Naive B cell (primary cell): ENCODE data around the gene GSTT4. TPM values are rescaled to one million over a fixed set of nuclear protein-coding genes. Genes with fewer than 3 reads are reported as not detected.
"Not testable (repeated sequence)": the region's sequence is repeated elsewhere in the genome, so short reads cannot be mapped to it uniquely, and the experiment has no call there.

Experiments
- ATAC-seq, 2 donors: fragments of 150-1000 bp; cut with Tn5 transposase; 2 replicates each; pipeline ENCODE4 v1.10.0; 2021; ENCODE audit warnings: low read depth in 2 of 2, mild to moderate bottlenecking in 2 of 2, moderate library complexity in 2 of 2
- DNase-seq: peaks from one replicate; pipeline ENCODE4 v3.0.0; 2022
- H3K27ac Mint-ChIP-seq, 6 donors: one replicate each; pipeline ENCODE4 v1.8.0; 2020 to 2022; ENCODE audit warnings: mild to moderate bottlenecking in 6 of 6, mixed read lengths in 6 of 6, moderate library complexity in 5 of 6, inconsistent platforms in 2 of 6
- H3K27me3 Mint-ChIP-seq, 3 donors: one replicate each; pipeline ENCODE4 v1.8.0; 2021 to 2022; ENCODE audit warnings: mixed read lengths in 3 of 3, mild to moderate bottlenecking in 1 of 3
- H3K36me3 Mint-ChIP-seq, 2 donors: one replicate each; pipeline ENCODE4 v1.8.0; 2020 to 2022; ENCODE audit warnings: mixed read lengths in 2 of 2, inconsistent platforms in 1 of 2, mild to moderate bottlenecking in 1 of 2
- H3K4me1 Mint-ChIP-seq, 3 donors: one replicate each; pipeline ENCODE4 v1.8.0; 2020 to 2022; ENCODE audit warnings: mixed read lengths in 3 of 3, inconsistent platforms in 1 of 3, mild to moderate bottlenecking in 1 of 3, moderate library complexity in 1 of 3
- H3K4me3 Mint-ChIP-seq, 8 donors: one replicate each; pipeline ENCODE4 v1.8.0; 2020 to 2022; ENCODE audit warnings: mild to moderate bottlenecking in 8 of 8, mixed read lengths in 8 of 8, moderate library complexity in 8 of 8, inconsistent platforms in 2 of 8
- H3K9me3 Mint-ChIP-seq, 7 donors: one replicate each; pipeline ENCODE4 v1.8.0; 2020 to 2022; ENCODE audit warnings: mixed read lengths in 7 of 7, mild to moderate bottlenecking in 5 of 7, inconsistent platforms in 2 of 7, moderate library complexity in 1 of 7
- polyA plus RNA-seq, 6 donors: library from polyadenylated mRNA; unstranded; fragments of 300-500 nt; fragmentation: Illumina TruSeq; gene quantifications; one replicate each; pipeline ENCODE4 v1.2.3, GENCODE V29; 2021; ENCODE audit warnings: low read depth in 6 of 6

Gene GSTT4
- polyA plus RNA-seq, 6 donors from 2014 or later, result not detected

GRCh38 chr22:23997092-23997491, 8.2 kb downstream of the GSTT4 start:
- ATAC-seq, result no peak
- H3K36me3 Mint-ChIP-seq, result no peaks in the 10 kb centered on the region
- no peak overlapping the region for H3K4me3 Mint-ChIP-seq
- DNase-seq, result no peak
- no peaks in the 10 kb centered on the region for H3K9me3 Mint-ChIP-seq
- peak overlapping the region in 1 of 6 donors; percentile 67 for H3K27ac Mint-ChIP-seq
- peaks cover 0 to 5% (median 3%) of the 10 kb centered on the region in 3 donors for H3K4me1 Mint-ChIP-seq
- H3K27me3 Mint-ChIP-seq, result peaks cover 3 to 10% (median 7%) of the 10 kb centered on the region in 3 donors

- H3K4me1 Mint-ChIP-seq, H3K4me3 Mint-ChIP-seq, DNase-seq, H3K36me3 Mint-ChIP-seq, H3K27me3 Mint-ChIP-seq, ATAC-seq, H3K9me3 Mint-ChIP-seq: not testable (repeated sequence)
- H3K27ac Mint-ChIP-seq, result peak overlapping the region in 1 of 6 donors; percentile 83
These were observed 11.6 kb downstream of the GSTT4 start for GRCh38 chr22:23993581-23994177.

DNA sequence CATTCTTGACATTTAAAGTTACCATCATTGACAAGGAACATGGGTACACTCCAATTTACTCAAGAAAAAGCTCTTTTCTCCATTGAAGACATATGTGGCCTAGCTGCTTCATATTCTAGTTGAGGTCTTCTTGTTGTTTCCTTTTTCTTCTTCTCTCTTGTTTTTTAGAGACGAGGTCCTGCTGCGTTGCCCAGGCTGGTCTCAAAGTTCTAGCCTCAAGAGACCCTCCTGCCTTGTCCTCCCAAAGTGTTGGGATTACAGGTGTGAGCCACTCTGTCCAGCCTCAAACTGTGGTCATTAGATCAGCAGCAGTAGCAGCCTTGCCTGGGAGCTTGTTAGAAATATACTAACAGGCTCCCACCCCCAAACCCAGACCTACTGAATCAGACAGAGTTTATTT, 12.2 kb downstream of the GSTT4 start:
- not testable (repeated sequence) for H3K36me3 Mint-ChIP-seq, DNase-seq, H3K27me3 Mint-ChIP-seq, H3K9me3 Mint-ChIP-seq, H3K4me1 Mint-ChIP-seq, ATAC-seq, H3K27ac Mint-ChIP-seq
- H3K4me3 Mint-ChIP-seq, result peak overlapping the region in 1 of 8 donors; percentile 42

GRCh38 chr22:23989583-23990244, 15.5 kb downstream of the GSTT4 start:
- ATAC-seq, H3K4me3 Mint-ChIP-seq, H3K9me3 Mint-ChIP-seq, H3K27me3 Mint-ChIP-seq, DNase-seq, H3K27ac Mint-ChIP-seq, H3K4me1 Mint-ChIP-seq, H3K36me3 Mint-ChIP-seq: not testable (repeated sequence)

GRCh38 chr22:23986538-23987178, 18.6 kb downstream of the GSTT4 start:
- H3K27me3 Mint-ChIP-seq, ATAC-seq, H3K9me3 Mint-ChIP-seq, H3K4me3 Mint-ChIP-seq, H3K36me3 Mint-ChIP-seq, H3K27ac Mint-ChIP-seq, DNase-seq, H3K4me1 Mint-ChIP-seq: not testable (repeated sequence)

DNA sequence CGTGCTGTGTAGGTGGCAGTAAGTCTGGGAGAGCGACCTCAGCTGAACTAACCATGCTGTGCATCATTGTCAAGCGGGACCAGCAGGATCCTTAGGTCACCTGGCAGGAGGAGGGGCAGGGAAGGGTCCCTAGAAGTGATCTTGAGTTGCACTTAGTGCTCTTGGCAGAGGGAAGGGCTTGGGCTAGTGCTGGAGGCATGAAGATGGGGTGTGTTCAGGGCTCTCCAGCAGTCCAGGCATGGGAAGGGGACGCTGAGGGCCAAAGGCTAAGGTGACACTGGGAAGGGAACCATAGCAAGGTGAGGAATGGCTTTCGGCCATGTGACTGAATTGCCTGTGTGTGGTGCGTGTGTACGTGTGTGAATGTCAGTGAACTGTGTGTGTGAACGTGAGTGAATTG, 19.2 kb downstream of the GSTT4 start:
- H3K36me3 Mint-ChIP-seq, H3K9me3 Mint-ChIP-seq, H3K27me3 Mint-ChIP-seq, H3K4me3 Mint-ChIP-seq, H3K4me1 Mint-ChIP-seq, DNase-seq, H3K27ac Mint-ChIP-seq, ATAC-seq: not testable (repeated sequence)

DNA sequence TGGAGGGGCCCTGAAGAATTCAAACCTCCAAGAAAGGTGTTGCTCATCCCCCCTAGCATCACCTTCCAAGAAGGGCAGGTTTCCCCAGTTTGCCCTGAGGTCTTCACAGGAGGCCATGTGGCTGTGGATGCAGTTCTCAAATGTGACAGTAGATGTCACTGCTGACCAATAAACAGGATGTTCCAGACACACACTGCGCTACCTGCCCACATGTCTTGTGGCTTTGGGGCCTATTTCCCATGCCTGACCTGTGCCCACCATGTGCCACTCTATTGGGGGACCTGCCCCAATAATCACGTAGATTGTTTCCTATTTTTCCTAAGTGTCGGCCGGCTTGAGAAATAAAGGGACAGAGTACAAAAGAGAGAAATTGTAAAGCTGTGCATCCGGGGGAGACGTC, 20.8 kb downstream of the GSTT4 start:
- ATAC-seq (peak; percentile 60 to 78), DNase-seq (no peak)
- no peak overlapping the region for H3K27ac Mint-ChIP-seq
- peaks cover 0 to 7% (median 0%) of the 10 kb centered on the region in 3 donors for H3K27me3 Mint-ChIP-seq
- peaks cover 0 to 4% (median 0%) of the 10 kb centered on the region in 3 donors for H3K4me1 Mint-ChIP-seq
- no peaks in the 10 kb centered on the region for H3K36me3 Mint-ChIP-seq
- H3K9me3 Mint-ChIP-seq, result no peaks in the 10 kb centered on the region
- H3K4me3 Mint-ChIP-seq, result no peak overlapping the region

DNA sequence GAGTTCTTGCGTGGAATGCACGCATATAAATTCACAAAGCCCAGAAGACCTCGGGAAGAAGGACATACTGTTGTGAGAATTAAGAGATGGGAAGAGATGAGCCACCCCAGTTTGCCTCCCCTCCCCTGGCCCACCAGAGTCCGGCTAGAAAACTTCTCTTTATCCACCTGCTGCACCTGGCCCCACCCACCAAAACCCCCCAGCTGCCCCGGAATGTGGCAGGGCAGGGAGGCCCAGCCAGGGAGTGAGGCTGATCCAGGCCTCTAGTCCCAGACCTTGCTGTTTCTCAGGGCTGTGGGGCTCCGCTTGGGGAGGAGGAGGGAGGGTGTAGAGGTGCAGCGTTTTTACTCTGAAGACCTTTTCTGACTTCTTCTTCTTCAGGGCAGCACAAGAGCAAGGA, 24.7 kb downstream of the GSTT4 start:
- not testable (repeated sequence) for H3K27me3 Mint-ChIP-seq, ATAC-seq, H3K36me3 Mint-ChIP-seq, H3K4me1 Mint-ChIP-seq, H3K27ac Mint-ChIP-seq, H3K9me3 Mint-ChIP-seq, DNase-seq, H3K4me3 Mint-ChIP-seq

DNA sequence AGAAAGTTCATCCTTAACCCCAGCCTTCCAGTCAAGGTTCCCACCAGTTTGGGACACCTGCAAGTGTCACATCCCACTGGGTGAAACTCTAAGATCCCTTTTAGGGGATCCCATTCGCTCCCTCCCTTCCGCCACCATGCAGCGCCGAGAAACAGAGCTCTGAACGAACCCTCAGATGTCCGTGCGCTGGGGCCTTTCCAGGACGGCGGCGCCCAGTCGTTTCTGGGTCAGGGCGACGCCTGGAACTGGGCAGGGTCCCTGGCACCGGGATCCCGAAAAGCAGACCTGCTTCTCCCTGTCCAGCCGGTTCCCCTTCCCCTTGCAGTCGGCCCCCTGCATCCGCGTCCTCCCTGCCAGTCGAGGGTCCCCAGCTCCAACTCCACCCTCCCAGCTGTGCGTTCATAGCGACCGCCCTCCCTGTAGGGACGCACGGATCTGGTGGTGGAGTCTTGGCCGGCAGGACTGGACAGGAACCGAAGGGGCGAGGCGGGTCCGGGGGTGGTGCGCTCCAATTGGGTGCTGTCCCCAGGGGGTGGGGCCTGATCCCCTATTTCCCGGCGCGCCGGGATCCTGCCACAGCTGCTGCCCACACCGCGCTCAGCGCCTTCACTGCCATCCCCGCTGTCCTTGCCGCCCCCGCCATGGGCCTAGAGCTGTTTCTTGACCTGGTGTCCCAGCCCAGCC, 25.6 kb downstream of the GSTT4 start, which contains the start of gene GSTT2:
Gene GSTT2 (plus strand): TSS at position 578 of the 684 bp plus-strand sequence.
- not testable (repeated sequence) for ATAC-seq, H3K9me3 Mint-ChIP-seq

GRCh38 chr22:23977304-23977703, 27.9 kb downstream of the GSTT4 start:
- H3K36me3 Mint-ChIP-seq, H3K4me3 Mint-ChIP-seq, ATAC-seq, H3K27me3 Mint-ChIP-seq, DNase-seq, H3K9me3 Mint-ChIP-seq, H3K27ac Mint-ChIP-seq, H3K4me1 Mint-ChIP-seq: not testable (repeated sequence)

More for the DNA sequence above, 25.6 kb downstream of the GSTT4 start, which contains the start of gene GSTT2:
- not testable (repeated sequence) for H3K36me3 Mint-ChIP-seq, H3K27me3 Mint-ChIP-seq, H3K4me3 Mint-ChIP-seq, H3K4me1 Mint-ChIP-seq, DNase-seq, H3K27ac Mint-ChIP-seq

DNA sequence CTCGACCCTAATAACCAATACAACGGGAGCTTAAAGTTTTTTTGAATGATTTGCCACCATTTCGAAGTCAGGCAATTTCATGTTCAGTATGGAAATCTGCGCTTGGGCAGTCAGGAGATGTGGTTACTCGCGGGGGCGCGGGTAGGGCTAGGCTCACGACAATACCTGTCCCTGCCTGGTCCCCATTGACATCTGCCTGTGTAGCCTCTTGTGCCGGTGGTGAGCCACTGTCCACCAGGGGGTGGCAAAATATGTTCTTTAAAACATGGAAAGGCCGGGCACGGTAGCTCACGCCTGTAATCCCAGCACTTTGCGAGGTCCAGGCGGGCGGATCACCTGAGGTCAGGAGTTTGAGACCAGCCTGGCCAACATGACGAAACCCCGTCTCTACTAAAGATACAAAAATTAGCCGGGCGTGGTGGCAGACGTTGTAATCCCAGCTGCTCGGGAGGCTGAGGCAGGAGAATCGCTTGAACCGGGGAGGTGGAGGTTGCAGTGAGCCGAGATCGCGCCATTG, 30.4 kb downstream of the GSTT4 start:
- Mint-ChIP-seq H3K4me1 (peaks cover 10 to 21% (median 11%) of the 10 kb centered on the region in 3 donors), H3K36me3 (peaks cover 0 to 11% of the 10 kb centered on the region in 2 donors)
- H3K27ac Mint-ChIP-seq, H3K9me3 Mint-ChIP-seq, H3K4me3 Mint-ChIP-seq, H3K27me3 Mint-ChIP-seq: not testable (repeated sequence)
- peak; percentile 57 to 59 for ATAC-seq
- DNase-seq, result peak; percentile 3

DNA sequence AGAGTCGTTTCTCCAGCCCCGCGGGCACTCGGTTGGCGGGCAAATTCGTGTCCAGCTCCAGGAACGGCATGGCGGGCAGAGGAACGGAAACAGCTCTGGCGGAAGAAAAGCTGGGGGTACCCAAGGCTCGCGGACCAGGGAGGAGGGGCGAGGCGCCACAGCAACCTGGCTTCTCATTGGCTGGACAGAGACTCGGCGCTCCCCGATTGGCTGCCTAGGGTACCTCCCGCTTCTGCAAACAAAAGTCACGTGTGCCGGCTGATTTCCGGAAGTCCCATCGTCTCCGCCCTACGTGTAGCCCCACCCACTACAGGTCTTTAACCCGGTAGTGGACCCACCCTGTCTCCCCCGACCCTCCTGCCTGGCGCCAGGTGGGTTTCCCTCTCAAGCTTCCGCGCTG, 30.9 kb downstream of the GSTT4 start, which contains the start of gene DDT:
Gene DDT (minus strand): TSS at position 97 of the 400 bp plus-strand sequence. CDS start 27 bp downstream, at position 70.
- not testable (repeated sequence) for H3K27me3 Mint-ChIP-seq, DNase-seq, H3K9me3 Mint-ChIP-seq, H3K4me3 Mint-ChIP-seq, H3K27ac Mint-ChIP-seq
- Mint-ChIP-seq H3K4me1 (peaks cover 13 to 26% (median 16%) of the 10 kb centered on the region in 3 donors), H3K36me3 (peaks cover 0 to 13% of the 10 kb centered on the region in 2 donors)
- peak; percentile 94 for ATAC-seq

DNA sequence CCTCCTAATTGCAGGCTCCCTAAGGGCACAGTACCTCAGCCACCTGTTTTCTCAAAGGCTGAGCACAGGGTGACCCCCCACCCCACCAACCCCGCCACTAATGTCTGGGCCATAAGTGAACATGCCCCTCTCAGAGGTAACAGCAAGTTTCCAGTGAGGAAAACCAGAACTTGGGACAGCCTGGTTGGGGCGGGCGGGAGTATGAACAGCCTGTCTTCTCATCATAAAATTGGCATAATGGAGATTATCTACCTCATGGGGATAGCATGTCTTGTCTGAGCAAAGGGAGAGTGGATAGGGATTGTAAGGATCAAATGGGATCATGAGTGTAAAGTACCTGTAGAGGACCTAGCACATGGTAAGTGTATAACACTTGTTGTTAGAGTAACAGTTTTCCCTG, 33.3 kb downstream of the GSTT4 start:
- not testable (repeated sequence) for H3K27ac Mint-ChIP-seq, DNase-seq, H3K9me3 Mint-ChIP-seq, H3K27me3 Mint-ChIP-seq, ATAC-seq
- peaks cover 16 to 30% (median 21%) of the 10 kb centered on the region in 3 donors for H3K4me1 Mint-ChIP-seq
- peaks cover 0 to 13% of the 10 kb centered on the region in 2 donors for H3K36me3 Mint-ChIP-seq
- H3K4me3 Mint-ChIP-seq, result peak overlapping the region in 5 of 8 donors; percentile 44 to 67 (median 56)
